Smooth muscle cell (in vitro differentiated cells): ENCODE data around the gene IQGAP3. TPM values are rescaled to one million over a fixed set of nuclear protein-coding genes. Genes with fewer than 3 reads are reported as not detected.

ENCODE experiments used
- DNase-seq: peaks from one replicate; lab custom pipeline; 2025; ENCODE audit not compliant: unreplicated experiment; lab: John Stamatoyannopoulos, UW
- H2AFZ ChIP-seq: fragments of 200-600 bp; sonication (generic); 2 replicates; pipeline ENCODE4 v1.6.0; 2016; ENCODE audit warnings: antibody characterized with exemption, low read depth, mild to moderate bottlenecking
- H3F3A ChIP-seq: fragments of 200-600 bp; sonication (generic); 2 replicates; pipeline ENCODE4 v1.6.0; 2017; ENCODE audit warnings: antibody characterized with exemption, low read depth
- H3K27ac ChIP-seq: fragments of 200-600 bp; sonication (generic); 2 replicates; pipeline ENCODE4 v1.5.1; 2016; ENCODE audit warnings: low read depth, mild to moderate bottlenecking
- H3K27me3 ChIP-seq: fragments of 200-600 bp; sonication (generic); 2 replicates; pipeline ENCODE4 v1.6.1; 2016; ENCODE audit warnings: low read depth, mild to moderate bottlenecking
- H3K36me3 ChIP-seq: fragments of 200-600 bp; sonication (generic); 2 replicates; pipeline ENCODE4 v1.5.1; 2016; ENCODE audit warnings: low read depth
- H3K4me1 ChIP-seq: fragments of 200-600 bp; sonication (generic); 2 replicates; pipeline ENCODE4 v1.5.1; 2016; ENCODE audit warnings: low read depth
- H3K4me2 ChIP-seq: fragments of 200-600 bp; sonication (generic); 2 replicates; pipeline ENCODE4 v1.6.0; 2016; ENCODE audit warnings: mild to moderate bottlenecking
- H3K4me3 ChIP-seq: fragments of 200-600 bp; sonication (generic); 2 replicates; pipeline ENCODE4 v1.5.1; 2016; ENCODE audit warnings: mild to moderate bottlenecking
- H3K79me2 ChIP-seq: fragments of 200-600 bp; sonication (generic); 2 replicates; pipeline ENCODE4 v1.6.0; 2016; ENCODE audit warnings: low read depth, mild to moderate bottlenecking
- H3K9ac ChIP-seq: fragments of 200-600 bp; sonication (generic); 2 replicates; pipeline ENCODE4 v1.6.0; 2016; ENCODE audit warnings: low read depth
- H3K9me3 ChIP-seq: fragments of 200-600 bp; sonication (generic); replicated peaks from 2 replicates; pipeline ENCODE4 v1.5.1; 2016; ENCODE audit warnings: low read depth
- H4K20me1 ChIP-seq: fragments of 200-600 bp; sonication (generic); 2 replicates; pipeline ENCODE4 v1.6.0; 2016; ENCODE audit warnings: low read depth
- CTCF ChIP-seq: fragments of 200-600 bp; sonication (generic); IDR thresholded peaks from 2 replicates; pipeline ENCODE4 v1.5.1; 2017; ENCODE audit warnings: borderline replicate concordance, mild to moderate bottlenecking, antibody characterized with exemption; ENCODE audit not compliant: insufficient read depth, poor library complexity, severe bottlenecking
- WGBS: methylation state at CpG from one replicate; pipeline ENCODE4 v1.1.7; 2016; ENCODE audit warnings: low lambda C conversion rate; 5-methylcytosine and 5-hydroxymethylcytosine counted together
- polyA plus RNA-seq: library from polyadenylated mRNA; unstranded; fragments of >200 nt; fragmentation: Nextera tagmentation; extraction: Ambion mirVana; gene quantifications from 2 replicates; pipeline ENCODE4 v1.2.1, GENCODE V29; 2016
- total RNA-seq: library from RNA; depleted of rRNA; stranded (reverse); fragments of >200 nt; gene quantifications from 2 replicates; pipeline ENCODE4 v1.2.3, GENCODE V29; 2014

IQGAP3 gene
- total and polyA plus RNA-seq, 2 experiments from 2014 or later = 2.6 to 2.9 TPM

GRCh38 chr1:156504438-156504813 is 67.9 kb downstream of the IQGAP3 start:
- H3K9ac ChIP-seq = peak overlapping the region; percentile 97
- peaks cover 10% of the 10 kb centered on the region for H3K79me2 ChIP-seq
- WGBS = 52% methylated on average over 5 of the region's 5 CpGs
- TF ChIP-seq CTCF = no peak
- no peak for DNase-seq
- no peak overlapping the region for H2AFZ ChIP-seq
- peaks cover 33% of the 10 kb centered on the region for H3K4me1 ChIP-seq
- peak overlapping the region; percentile 39 for H3K4me3 ChIP-seq
- peaks cover 11% of the 10 kb centered on the region for H4K20me1 ChIP-seq
- peak overlapping the region; percentile 91 for H3K4me2 ChIP-seq
- H3K27ac ChIP-seq = peak overlapping the region; percentile 100
- no peaks in the 10 kb centered on the region for H3K36me3 ChIP-seq
- no peaks in the 10 kb centered on the region for H3K27me3 ChIP-seq
- no peaks in the 10 kb centered on the region for H3K9me3 ChIP-seq
- peaks cover 24% of the 10 kb centered on the region for H3F3A ChIP-seq

GRCh38 chr1:156503698-156504437 is 68.5 kb downstream of the IQGAP3 start:
- H3K9me3 ChIP-seq = no peaks in the 10 kb centered on the region
- H3K9ac ChIP-seq = peak overlapping the region; percentile 97
- H4K20me1 ChIP-seq = peaks cover 16% of the 10 kb centered on the region
- TF ChIP-seq CTCF = no peak
- H3K79me2 ChIP-seq = peaks cover 16% of the 10 kb centered on the region
- H3K36me3 ChIP-seq = no peaks in the 10 kb centered on the region
- H2AFZ ChIP-seq = no peak overlapping the region
- H3K4me2 ChIP-seq = peak overlapping the region; percentile 91
- no peaks in the 10 kb centered on the region for H3K27me3 ChIP-seq
- peaks cover 24% of the 10 kb centered on the region for H3F3A ChIP-seq
- peaks cover 33% of the 10 kb centered on the region for H3K4me1 ChIP-seq
- WGBS = 59% methylated on average over 5 of the region's 5 CpGs
- H3K4me3 ChIP-seq = no peak overlapping the region
- DNase-seq = no peak
- peak overlapping the region; percentile 100 for H3K27ac ChIP-seq

GRCh38 chr1:156502894-156503697 is 69.3 kb downstream of the IQGAP3 start:
- H3K9me3 ChIP-seq = no peaks in the 10 kb centered on the region
- H3K4me1 ChIP-seq = peaks cover 40% of the 10 kb centered on the region
- H3K79me2 ChIP-seq = peaks cover 24% of the 10 kb centered on the region
- H3K27me3 ChIP-seq = no peaks in the 10 kb centered on the region
- peak overlapping the region; percentile 97 for H3K9ac ChIP-seq
- 26% methylated on average over 12 of the region's 12 CpGs for WGBS
- H3K36me3 ChIP-seq = no peaks in the 10 kb centered on the region
- H4K20me1 ChIP-seq = peaks cover 24% of the 10 kb centered on the region
- peak; percentile 21 for DNase-seq
- H3F3A ChIP-seq = peaks cover 24% of the 10 kb centered on the region
- no peak for TF ChIP-seq CTCF
- no peak overlapping the region for H3K4me3 ChIP-seq
- H2AFZ ChIP-seq = no peak overlapping the region
- H3K27ac ChIP-seq = peak overlapping the region; percentile 100
- H3K4me2 ChIP-seq = peak overlapping the region; percentile 91
